ENCODE data around the gene UBR3.

UBR3 gene

DNA sequence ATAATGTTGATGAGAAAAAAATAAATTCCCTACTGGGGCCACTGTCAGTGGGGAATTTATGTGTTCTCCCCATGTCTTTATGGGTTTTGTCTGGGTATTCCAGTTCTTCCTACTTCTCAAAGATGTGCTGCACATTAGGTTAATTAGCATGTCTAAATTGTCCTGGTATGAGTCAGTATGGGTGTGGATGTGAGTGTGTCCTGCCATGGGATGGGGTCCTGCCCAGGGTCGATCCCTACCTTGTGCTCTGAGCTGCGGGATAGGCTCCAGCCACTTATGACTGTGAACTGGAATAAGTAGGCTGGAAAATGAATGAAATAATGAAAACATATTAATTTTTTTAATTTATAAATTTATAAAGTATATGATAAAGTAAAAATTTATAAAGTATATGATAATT lies 167.5 kb downstream of the UBR3 start:
- Histone ChIP-seq H3K4me1 (ENCODE audit: insufficient read depth, poor library complexity, severe bottlenecking) (no peaks in the 10 kb centered on the region), H3K27me3 (ENCODE audit: insufficient read depth, poor library complexity, severe bottlenecking) (no peaks in the 10 kb centered on the region), H3K9me3 (ENCODE audit: severe bottlenecking) (peaks cover 2% of the 10 kb centered on the region), H3K4me3 (ENCODE audit: severe bottlenecking) (no peak overlapping the region), H3K27ac (ENCODE audit: poor library complexity, severe bottlenecking) (no peak overlapping the region), H3K36me3 (ENCODE audit: low read depth) (peaks cover 3% of the 10 kb centered on the region; the same call in 1 of the 2 replicates)
- DNase-seq (ENCODE audit: low spot score) (no peak), ATAC-seq (ENCODE audit: low read depth) (no peak)
- TF ChIP-seq, protein P1, sequence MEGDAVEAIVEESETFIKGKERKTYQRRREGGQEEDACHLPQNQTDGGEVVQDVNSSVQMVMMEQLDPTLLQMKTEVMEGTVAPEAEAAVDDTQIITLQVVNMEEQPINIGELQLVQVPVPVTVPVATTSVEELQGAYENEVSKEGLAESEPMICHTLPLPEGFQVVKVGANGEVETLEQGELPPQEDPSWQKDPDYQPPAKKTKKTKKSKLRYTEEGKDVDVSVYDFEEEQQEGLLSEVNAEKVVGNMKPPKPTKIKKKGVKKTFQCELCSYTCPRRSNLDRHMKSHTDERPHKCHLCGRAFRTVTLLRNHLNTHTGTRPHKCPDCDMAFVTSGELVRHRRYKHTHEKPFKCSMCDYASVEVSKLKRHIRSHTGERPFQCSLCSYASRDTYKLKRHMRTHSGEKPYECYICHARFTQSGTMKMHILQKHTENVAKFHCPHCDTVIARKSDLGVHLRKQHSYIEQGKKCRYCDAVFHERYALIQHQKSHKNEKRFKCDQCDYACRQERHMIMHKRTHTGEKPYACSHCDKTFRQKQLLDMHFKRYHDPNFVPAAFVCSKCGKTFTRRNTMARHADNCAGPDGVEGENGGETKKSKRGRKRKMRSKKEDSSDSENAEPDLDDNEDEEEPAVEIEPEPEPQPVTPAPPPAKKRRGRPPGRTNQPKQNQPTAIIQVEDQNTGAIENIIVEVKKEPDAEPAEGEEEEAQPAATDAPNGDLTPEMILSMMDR (IDR thresholded peaks at IDR 0.05; ENCODE audit: poor library complexity, severe bottlenecking), result no peak

GRCh38 chr2:169997140-169997887 lies 170.1 kb downstream of the UBR3 start:
- Histone ChIP-seq H3K9me3 (ENCODE audit: severe bottlenecking) (no peaks in the 10 kb centered on the region), H3K27me3 (ENCODE audit: insufficient read depth, poor library complexity, severe bottlenecking) (no peaks in the 10 kb centered on the region), H3K27ac (ENCODE audit: poor library complexity, severe bottlenecking) (no peak overlapping the region), H3K4me3 (ENCODE audit: severe bottlenecking) (no peak overlapping the region), H3K36me3 (ENCODE audit: low read depth) (peaks cover 3% of the 10 kb centered on the region; the same call in 1 of the 2 replicates), H3K4me1 (ENCODE audit: insufficient read depth, poor library complexity, severe bottlenecking) (no peaks in the 10 kb centered on the region)
- no peak for DNase-seq (ENCODE audit: low spot score)
- no peak for ATAC-seq (ENCODE audit: low read depth)
- TF ChIP-seq, protein P1 (IDR thresholded peaks at IDR 0.05; ENCODE audit: poor library complexity, severe bottlenecking), result no peak

DNA sequence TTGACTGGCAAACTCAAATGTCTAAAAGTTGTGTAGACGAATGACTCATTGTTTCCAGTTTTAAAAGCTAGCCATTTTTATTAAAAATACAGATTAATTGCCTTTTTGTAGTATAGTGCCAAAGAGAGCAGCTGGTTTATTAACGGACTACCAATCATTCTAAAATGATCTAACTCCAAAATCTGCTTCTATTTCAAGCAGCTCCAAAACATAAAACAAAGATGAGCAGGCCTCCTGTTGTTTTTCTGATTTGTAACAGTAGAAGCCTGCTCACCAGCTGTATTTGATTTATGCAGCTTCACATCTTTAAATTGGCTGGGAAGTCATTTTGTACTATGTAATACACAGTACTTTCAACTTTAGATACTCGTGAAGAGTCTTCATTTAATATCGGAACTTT lies 171.8 kb downstream of the UBR3 start:
- Histone ChIP-seq H3K4me3 (ENCODE audit: severe bottlenecking) (no peak overlapping the region), H3K4me1 (ENCODE audit: insufficient read depth, poor library complexity, severe bottlenecking) (no peaks in the 10 kb centered on the region), H3K36me3 (ENCODE audit: low read depth) (peaks cover 9% of the 10 kb centered on the region), H3K9me3 (ENCODE audit: severe bottlenecking) (no peaks in the 10 kb centered on the region), H3K27ac (ENCODE audit: poor library complexity, severe bottlenecking) (no peak overlapping the region), H3K27me3 (ENCODE audit: insufficient read depth, poor library complexity, severe bottlenecking) (no peaks in the 10 kb centered on the region)
- DNase-seq (ENCODE audit: low spot score), result no peak
- no peak for ATAC-seq (ENCODE audit: low read depth)
- TF ChIP-seq, protein P1 (IDR thresholded peaks at IDR 0.05; ENCODE audit: poor library complexity, severe bottlenecking), result no peak

DNA sequence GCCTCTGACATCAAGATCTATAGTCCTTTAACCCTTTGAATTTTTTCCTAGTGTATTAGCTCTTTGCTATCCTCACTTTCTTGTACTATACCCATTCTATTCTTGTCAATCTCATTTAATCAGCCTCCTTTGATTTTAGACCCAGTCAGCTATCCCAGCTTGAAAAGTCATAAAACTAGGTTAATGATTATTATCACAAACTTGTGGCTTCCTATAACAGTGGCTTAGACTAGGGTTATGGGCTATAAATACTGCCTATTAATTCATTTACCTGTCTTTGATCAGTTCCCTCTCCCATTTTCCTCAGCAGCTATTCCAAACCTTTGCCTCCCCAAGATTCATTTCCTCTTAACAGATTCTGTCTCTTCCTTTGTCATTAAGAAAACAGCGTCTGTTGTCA lies 174.8 kb downstream of the UBR3 start:
- Histone ChIP-seq H3K4me3 (ENCODE audit: severe bottlenecking) (no peak overlapping the region), H3K27ac (ENCODE audit: poor library complexity, severe bottlenecking) (no peak overlapping the region), H3K36me3 (ENCODE audit: low read depth) (peaks cover 15% of the 10 kb centered on the region), H3K9me3 (ENCODE audit: severe bottlenecking) (no peaks in the 10 kb centered on the region), H3K4me1 (ENCODE audit: insufficient read depth, poor library complexity, severe bottlenecking) (no peaks in the 10 kb centered on the region), H3K27me3 (ENCODE audit: insufficient read depth, poor library complexity, severe bottlenecking) (no peaks in the 10 kb centered on the region)
- TF ChIP-seq, protein P1 (IDR thresholded peaks at IDR 0.05; ENCODE audit: poor library complexity, severe bottlenecking), result no peak
- ATAC-seq (ENCODE audit: low read depth) (no peak), DNase-seq (ENCODE audit: low spot score) (no peak)

- H3K4me3 ChIP-seq (ENCODE audit: severe bottlenecking), result no peak overlapping the region
- no peaks in the 10 kb centered on the region for H3K27me3 ChIP-seq (ENCODE audit: insufficient read depth, poor library complexity, severe bottlenecking)
- DNase-seq (ENCODE audit: low spot score), result no peak
- H3K4me1 ChIP-seq (ENCODE audit: insufficient read depth, poor library complexity, severe bottlenecking), result no peaks in the 10 kb centered on the region
- H3K27ac ChIP-seq (ENCODE audit: poor library complexity, severe bottlenecking), result no peak overlapping the region
- H3K9me3 ChIP-seq (ENCODE audit: severe bottlenecking), result no peaks in the 10 kb centered on the region
- ATAC-seq (ENCODE audit: low read depth), result 0 out of 3 replicates have a peak, but pooled peaks have one; percentile 17
- TF ChIP-seq, protein P1 (IDR thresholded peaks at IDR 0.05; ENCODE audit: poor library complexity, severe bottlenecking), result no peak
- peaks cover 15% of the 10 kb centered on the region; the same call in 1 of the 2 replicates for H3K36me3 ChIP-seq (ENCODE audit: low read depth)
These were observed 178.4 kb downstream of the UBR3 start for GRCh38 chr2:170005702-170006101.

Measured in RWPE2 (cell line).